Activated CD4-positive, CD25-positive, alpha-beta regulatory T cell treated with anti-CD3 and anti-CD28 coated beads, Interleukin-2, amount 50 U/mL, for 72 hours (primary cell): Measurements from ENCODE around the gene PIK3CG.
"Not testable (repeated sequence)": the region's sequence is repeated elsewhere in the genome, so short reads cannot be mapped to it uniquely, and the experiment has no call there.

Experiments used
- DNase-seq: peaks from one replicate; pipeline ENCODE4 v3.0.0; 2021

PIK3CG gene

GRCh38 chr7:106888204-106888603 is 23.1 kb downstream of the PIK3CG start:
- no peak for DNase-seq

GRCh38 chr7:106890952-106891351 is 25.9 kb downstream of the PIK3CG start:
- DNase-seq, result no peak

GRCh38 chr7:106891548-106892410 is 26.7 kb downstream of the PIK3CG start:
- DNase-seq, result no peak

- no peak for DNase-seq
These were observed 28.5 kb downstream of the PIK3CG start for GRCh38 chr7:106893591-106893990.

GRCh38 chr7:106895246-106895864 is 30.3 kb downstream of the PIK3CG start:
- DNase-seq, result no peak

GRCh38 chr7:106896231-106896630 is 31.1 kb downstream of the PIK3CG start:
- DNase-seq, result no peak

- DNase-seq, result not testable (repeated sequence)
These were observed 32.5 kb downstream of the PIK3CG start for GRCh38 chr7:106897553-106897952.

- not testable (repeated sequence) for DNase-seq
These were observed 33.9 kb downstream of the PIK3CG start for GRCh38 chr7:106898967-106899366.

GRCh38 chr7:106901828-106902441 is 36.9 kb downstream of the PIK3CG start:
- no peak for DNase-seq

- DNase-seq, result no peak
These were observed 40.7 kb downstream of the PIK3CG start for GRCh38 chr7:106905734-106906133.

GRCh38 chr7:106911959-106912358 is 46.9 kb downstream of the PIK3CG start:
- no peak for DNase-seq

GRCh38 chr7:106914018-106914607 is 49.0 kb downstream of the PIK3CG start:
- DNase-seq, result no peak

- DNase-seq, result no peak
These were observed 50.3 kb downstream of the PIK3CG start for GRCh38 chr7:106915407-106915806.

GRCh38 chr7:106915873-106916272 is 50.8 kb downstream of the PIK3CG start:
- DNase-seq, result no peak

- no peak for DNase-seq
These were observed 51.6 kb downstream of the PIK3CG start for GRCh38 chr7:106916679-106917078.

GRCh38 chr7:106918991-106919390 is 53.9 kb downstream of the PIK3CG start:
- no peak for DNase-seq

GRCh38 chr7:106924468-106924867 is 59.4 kb downstream of the PIK3CG start:
- not testable (repeated sequence) for DNase-seq

- DNase-seq, result no peak
These were observed 61.8 kb downstream of the PIK3CG start for GRCh38 chr7:106926892-106927291.

- DNase-seq, result no peak
These were observed 62.5 kb downstream of the PIK3CG start for GRCh38 chr7:106927536-106927935.

- DNase-seq, result not testable (repeated sequence)
These were observed 64.5 kb downstream of the PIK3CG start for GRCh38 chr7:106929616-106930015.

- no peak for DNase-seq
These were observed 71.2 kb downstream of the PIK3CG start for GRCh38 chr7:106936236-106936635.

GRCh38 chr7:106938122-106938521 is 73.0 kb downstream of the PIK3CG start:
- DNase-seq, result not testable (repeated sequence)

GRCh38 chr7:106938803-106939202 is 73.7 kb downstream of the PIK3CG start:
- no peak for DNase-seq
